H1 (cell line): ENCODE data around the gene PCDHGA2. TPM values are rescaled to one million over a fixed set of nuclear protein-coding genes. Genes with fewer than 3 reads are reported as not detected.

Experiments used
- TAF7 ChIP-seq: optimal IDR thresholded peaks from 2 replicates; pipeline ENCODE3; 2011; ENCODE audit warnings: low read depth, mild to moderate bottlenecking, inconsistent platforms, low read length, moderate library complexity, borderline replicate concordance
- polyA plus RNA-seq, 7 experiments: library from polyadenylated mRNA; depleted of rRNA in 3 of 7; stranded (reverse) in 5 of 7; unstranded in 2 of 7; fragments of >200 nt in 5 of 7; fragments of 200-250 nt in 2 of 7; gene quantifications; 1 replicate in 5 of 7; 2 replicates in 1 of 7; 4 replicates in 1 of 7; pipeline versions ENCODE4 v1.2.1 to v1.2.3, GENCODE V29; 2011 to 2013; ENCODE audit warnings: missing spikeins in 2 of 7, mixed read lengths in 2 of 7
- total RNA-seq: library from RNA; stranded (reverse); fragmentation: NEBNext Ultra II Directional; extraction: Animal tissue kit (Norgen Biotek cat#: 25700); gene quantifications from 2 replicates; pipeline ENCODE4 v1.2.1, GENCODE V29; 2021

The PCDHGA2 gene
- total and polyA plus RNA-seq, 2 of the 8 experiments (the other 6 are each of a cell fraction or from before 2014, with no cell fraction given): 0.32 to 0.39 TPM

- TF ChIP-seq TAF7: peak; percentile 93
Measured at GRCh38 chr5:141320225-141321169, 18.1 kb upstream of the PCDHGA2 start, which contains the start of gene TAF7 (continued).
